GM06990 (cell line): ENCODE data around the gene CLEC17A.

Source experiments
- DNase-seq: peaks from one replicate; pipeline ENCODE4 v3.0.0-alpha.2; 2011; ENCODE audit not compliant: insufficient read length; ENCODE audit errors: extremely low read depth
- H3K27me3 ChIP-seq: replicated peaks from 2 replicates; pipeline ENCODE4 v1.6.0; 2011; ENCODE audit warnings: low read length; ENCODE audit not compliant: control insufficient read depth, insufficient read depth
- H3K36me3 ChIP-seq: 2 replicates; pipeline ENCODE4 v1.5.1; 2011; ENCODE audit warnings: low read length; ENCODE audit not compliant: control insufficient read depth, insufficient read depth
- H3K4me3 ChIP-seq: replicated peaks from 2 replicates; pipeline ENCODE4 v1.5.1; 2011; ENCODE audit warnings: low read depth, mild to moderate bottlenecking, control low read depth, low read length
- TF ChIP-seq, protein P1 (sequence below): IDR thresholded peaks from 2 replicates; pipeline ENCODE4 v1.5.1; 2011; ENCODE audit warnings: low read length, control low read depth, mild to moderate bottlenecking, inconsistent platforms; ENCODE audit not compliant: insufficient read depth, poor library complexity, severe bottlenecking

Gene CLEC17A

DNA sequence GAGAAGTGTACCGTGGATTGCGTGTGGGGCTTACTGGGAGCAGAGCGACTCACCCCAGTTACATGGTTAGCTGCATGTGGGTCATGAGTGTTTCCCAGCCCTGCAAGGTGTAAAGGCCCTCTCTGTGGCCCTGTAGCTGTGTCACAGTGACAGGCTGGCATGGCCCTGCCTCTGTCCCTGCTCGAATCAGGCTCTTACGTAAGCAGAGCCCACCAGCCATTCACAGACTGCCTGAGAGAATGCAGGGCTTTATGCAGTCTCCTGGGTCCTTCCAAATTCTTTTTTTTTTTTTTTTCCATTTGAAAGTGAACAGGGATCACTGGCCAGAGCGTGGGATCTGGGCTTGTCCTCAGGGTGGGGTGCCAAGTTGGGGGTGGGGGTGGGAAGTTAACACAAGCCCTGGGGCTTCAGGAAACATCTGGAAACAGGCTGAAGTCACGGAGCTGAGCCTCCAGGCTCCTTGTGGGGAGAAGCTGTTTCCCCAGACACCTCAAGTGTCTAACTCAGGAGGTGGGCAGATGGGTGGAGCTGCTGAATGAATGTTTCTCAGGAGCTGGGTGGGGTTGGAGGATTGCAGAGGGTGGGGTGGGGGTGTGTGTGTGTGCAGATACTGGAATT, 40.1 kb upstream of the CLEC17A start:
- no peak for DNase-seq
- Histone ChIP-seq H3K27me3 (no peaks in the 10 kb centered on the region), H3K36me3 (no peaks in the 10 kb centered on the region; the same call in none of the 2 replicates), H3K4me3 (no peak overlapping the region)
- TF ChIP-seq, protein P1, sequence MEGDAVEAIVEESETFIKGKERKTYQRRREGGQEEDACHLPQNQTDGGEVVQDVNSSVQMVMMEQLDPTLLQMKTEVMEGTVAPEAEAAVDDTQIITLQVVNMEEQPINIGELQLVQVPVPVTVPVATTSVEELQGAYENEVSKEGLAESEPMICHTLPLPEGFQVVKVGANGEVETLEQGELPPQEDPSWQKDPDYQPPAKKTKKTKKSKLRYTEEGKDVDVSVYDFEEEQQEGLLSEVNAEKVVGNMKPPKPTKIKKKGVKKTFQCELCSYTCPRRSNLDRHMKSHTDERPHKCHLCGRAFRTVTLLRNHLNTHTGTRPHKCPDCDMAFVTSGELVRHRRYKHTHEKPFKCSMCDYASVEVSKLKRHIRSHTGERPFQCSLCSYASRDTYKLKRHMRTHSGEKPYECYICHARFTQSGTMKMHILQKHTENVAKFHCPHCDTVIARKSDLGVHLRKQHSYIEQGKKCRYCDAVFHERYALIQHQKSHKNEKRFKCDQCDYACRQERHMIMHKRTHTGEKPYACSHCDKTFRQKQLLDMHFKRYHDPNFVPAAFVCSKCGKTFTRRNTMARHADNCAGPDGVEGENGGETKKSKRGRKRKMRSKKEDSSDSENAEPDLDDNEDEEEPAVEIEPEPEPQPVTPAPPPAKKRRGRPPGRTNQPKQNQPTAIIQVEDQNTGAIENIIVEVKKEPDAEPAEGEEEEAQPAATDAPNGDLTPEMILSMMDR, result no peak

DNA sequence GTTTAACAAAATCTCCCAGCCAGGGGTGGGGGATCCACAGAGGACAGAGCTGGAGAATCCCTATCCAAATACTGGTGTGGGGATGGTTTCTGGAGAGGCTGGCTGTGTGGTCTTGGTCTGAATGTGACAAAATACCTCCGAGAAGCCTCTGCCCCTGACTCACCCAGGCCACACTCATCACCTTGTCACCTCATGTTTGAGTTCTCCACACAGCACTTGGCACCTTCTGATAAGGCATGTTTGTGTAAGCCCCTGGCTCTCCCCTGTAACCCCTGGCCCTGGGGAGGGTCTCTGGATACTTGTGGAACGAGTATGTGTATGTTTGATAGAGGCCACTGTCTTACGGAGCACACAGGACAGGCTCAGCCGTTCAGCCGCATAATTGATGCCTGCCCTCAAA, 38.8 kb upstream of the CLEC17A start:
- TF ChIP-seq, protein P1, result no peak
- DNase-seq, result no peak
- Histone ChIP-seq H3K4me3 (no peak overlapping the region), H3K36me3 (no peaks in the 10 kb centered on the region; the same call in none of the 2 replicates), H3K27me3 (no peaks in the 10 kb centered on the region)

DNA sequence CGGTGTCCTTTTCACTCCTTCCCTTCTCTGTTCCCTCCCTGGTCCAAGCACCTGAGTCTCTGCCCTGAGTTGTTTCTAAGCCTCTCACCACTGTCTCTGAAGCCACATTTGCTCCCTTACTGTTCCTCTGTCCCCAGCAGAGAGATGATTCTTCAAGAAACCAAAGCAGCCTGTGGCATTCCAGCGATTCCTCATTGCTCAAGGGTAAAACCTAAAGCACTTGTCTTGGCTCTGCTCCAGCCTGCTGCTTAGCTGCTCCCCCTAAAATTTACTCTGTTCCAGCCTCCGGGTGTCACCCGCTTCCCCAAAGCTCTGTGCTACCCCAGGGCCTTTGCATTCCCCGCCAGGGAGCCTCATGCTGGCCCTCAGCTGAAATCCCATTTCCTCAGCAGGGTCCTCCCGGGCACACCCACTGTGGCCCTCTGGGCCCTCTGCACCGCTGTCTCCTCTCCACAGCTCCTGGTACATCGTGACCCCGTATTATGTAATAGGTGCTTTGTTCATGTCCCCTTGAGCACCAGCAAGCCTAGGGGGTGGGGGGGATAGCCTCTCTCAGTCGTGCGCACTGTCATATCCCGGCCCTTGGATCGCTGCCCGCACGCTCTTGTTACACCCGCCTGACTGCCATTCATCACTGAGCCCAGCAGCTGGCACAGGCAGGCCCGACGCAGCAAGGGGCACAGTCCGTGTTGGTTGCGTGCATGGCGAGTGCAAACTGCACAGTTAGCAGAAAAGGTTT, 37.7 kb upstream of the CLEC17A start:
- H3K4me3 ChIP-seq, result no peak overlapping the region
- no peak for DNase-seq
- TF ChIP-seq, protein P1, result no peak

DNA sequence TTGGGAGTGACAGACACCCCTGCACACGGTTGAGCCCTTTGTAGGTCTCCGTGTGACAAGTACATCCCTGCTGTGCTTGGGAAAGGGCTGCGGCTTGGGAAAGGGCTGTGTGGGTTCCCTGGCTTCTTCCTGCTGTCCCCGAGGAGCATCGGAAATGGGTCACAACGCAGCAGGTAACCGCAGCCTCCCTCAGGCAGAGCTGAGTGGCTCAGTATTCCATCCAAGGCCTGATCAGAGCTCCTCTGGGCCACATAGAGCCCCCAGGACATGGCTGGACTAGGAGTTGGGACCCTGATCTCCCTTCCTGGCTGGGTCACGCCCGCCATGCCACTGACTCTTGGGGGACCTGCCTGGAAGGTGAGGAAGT, 37.2 kb upstream of the CLEC17A start:
- DNase-seq, result no peak
- TF ChIP-seq, protein P1, result no peak
- Histone ChIP-seq H3K4me3 (no peak overlapping the region), H3K27me3 (no peaks in the 10 kb centered on the region), H3K36me3 (no peaks in the 10 kb centered on the region; the same call in none of the 2 replicates)

More for the DNA sequence above, 37.7 kb upstream of the CLEC17A start:
- Histone ChIP-seq H3K27me3 (no peaks in the 10 kb centered on the region), H3K36me3 (no peaks in the 10 kb centered on the region; the same call in none of the 2 replicates)

DNA sequence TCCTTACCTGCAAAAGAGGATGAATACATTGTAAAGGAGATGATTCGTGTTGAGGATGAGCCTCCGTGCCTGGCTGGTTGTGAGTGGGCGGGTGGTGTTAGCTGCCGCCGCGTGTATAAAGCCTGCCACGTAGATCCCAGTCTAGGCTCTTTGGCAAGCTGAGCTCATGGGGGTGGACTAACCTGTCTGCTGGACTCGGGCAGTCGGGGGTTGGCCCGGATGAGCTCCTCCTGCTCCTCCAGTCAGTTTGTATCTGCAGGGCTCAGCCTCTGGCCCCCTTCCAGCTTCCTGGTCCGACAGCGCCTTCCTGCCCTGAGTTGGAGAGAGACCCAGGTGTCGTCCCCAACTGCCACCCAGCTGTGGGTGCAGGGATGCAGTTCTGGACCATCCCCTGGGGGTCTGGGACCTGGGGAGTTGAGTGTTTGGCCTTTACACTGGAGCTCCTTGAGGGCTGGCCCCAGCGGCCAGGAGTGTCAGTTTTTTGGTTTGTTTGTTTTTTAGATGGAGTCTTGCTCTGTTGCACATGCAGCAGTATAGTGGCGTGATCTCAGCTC, 32.6 kb upstream of the CLEC17A start:
- no peak overlapping the region for H3K4me3 ChIP-seq
- no peaks in the 10 kb centered on the region for H3K36me3 ChIP-seq
- no peaks in the 10 kb centered on the region for H3K27me3 ChIP-seq
- TF ChIP-seq, protein P1, result no peak
- no peak for DNase-seq
